HUDEP-2 (cell line): Measurements from ENCODE around the gene PITRM1.
"Not testable (repeated sequence)": the region's sequence is repeated elsewhere in the genome, so short reads cannot be mapped to it uniquely, and the experiment has no call there.

Source experiments
- DNase-seq, 76 experiments: peaks; one replicate each; lab custom pipeline; 2025; ENCODE audit not compliant: unreplicated experiment in 76 of 76; lab: John Stamatoyannopoulos, UW

The PITRM1 gene

DNA sequence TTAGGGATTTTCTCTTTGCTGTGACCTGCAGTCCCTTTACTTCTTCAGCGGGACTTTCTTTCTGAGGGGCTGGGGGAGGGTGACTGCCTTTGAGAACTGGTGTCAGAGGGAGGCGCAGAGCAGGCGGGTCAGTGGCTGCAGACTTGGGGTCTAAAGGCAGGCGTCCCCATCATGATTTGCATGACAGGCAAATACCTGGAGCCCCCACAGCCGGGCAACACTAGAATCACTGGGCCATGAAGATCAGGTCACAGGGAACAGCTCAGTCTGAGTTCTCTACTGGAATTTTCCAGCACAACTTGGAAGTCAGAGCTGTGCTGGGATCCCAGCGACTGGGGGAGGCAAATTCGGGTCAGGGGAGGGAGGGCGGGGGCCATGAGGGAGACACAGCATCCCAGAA, 29.2 kb upstream of the PITRM1 start:
- DNase-seq: no peak

DNA sequence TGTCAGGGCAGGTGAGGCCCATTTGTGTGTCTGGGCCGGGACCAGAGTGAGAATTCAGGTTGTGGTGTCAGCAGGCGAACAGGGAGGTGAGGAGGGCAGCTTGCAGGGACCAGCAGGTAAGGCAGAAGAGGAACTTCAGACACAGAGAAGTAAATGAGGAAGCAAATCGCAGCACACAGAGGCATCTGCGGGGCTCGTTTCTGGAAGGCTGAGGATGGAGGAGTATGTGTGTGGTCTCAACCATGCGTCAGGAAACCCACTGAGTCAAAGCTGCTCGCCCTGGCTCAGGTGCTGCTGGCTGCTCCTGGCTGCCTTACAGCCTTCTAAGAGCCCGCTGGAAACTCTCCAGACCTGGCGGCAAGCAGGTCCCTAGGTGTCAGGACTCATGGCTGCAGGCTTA, 26.9 kb upstream of the PITRM1 start:
- no peak for DNase-seq

DNA sequence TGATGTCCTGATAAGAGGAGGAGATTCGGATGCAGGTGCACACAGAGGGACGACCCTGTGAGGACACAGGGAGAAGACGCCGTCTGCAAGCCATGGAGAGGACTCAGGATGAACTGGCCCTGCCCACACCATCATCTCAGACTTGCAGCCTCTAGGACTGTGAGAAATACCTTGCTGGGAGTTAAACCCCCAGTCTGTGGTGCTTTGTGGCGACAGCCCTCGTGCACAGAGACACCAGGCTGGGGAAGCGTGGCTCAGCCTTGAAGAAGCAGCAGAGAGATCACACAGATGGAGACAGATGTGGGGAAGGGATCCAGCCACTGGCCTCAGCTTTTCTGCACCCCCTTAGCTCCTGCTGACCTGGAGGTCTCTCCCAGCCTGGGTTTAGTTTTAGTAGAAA, 26.3 kb upstream of the PITRM1 start:
- no peak for DNase-seq

DNA sequence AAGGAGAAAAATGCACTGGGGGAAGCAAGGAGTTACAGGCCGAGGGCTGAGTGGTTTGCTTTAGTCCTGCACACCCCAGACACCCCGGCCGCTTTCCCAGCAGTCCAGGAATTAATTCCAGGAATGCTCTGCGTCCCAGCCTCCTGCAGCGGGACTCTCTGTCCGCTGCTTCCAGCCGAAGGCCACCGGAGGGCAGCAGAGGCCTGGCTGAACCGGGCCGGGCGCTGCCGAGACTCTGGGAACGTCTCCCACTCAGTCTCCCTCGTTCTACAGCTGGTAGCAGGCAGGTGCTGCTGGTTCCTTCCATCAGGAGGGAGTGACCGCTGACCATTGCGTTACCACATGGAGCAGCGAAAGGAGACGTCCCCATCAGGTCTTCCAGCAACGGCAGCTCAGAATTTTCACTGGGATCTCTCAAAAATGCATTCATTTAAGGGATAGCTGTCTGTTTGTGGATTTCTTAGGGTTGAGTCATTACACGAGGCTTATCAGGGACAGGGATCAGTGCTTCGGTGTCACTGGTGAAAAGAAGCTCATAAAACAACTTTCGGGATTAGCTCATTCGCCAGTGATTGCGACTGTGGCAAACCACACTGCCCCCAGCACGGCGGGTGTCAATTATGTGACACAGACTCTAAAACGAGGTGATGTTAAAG, 24.9 kb upstream of the PITRM1 start:
- DNase-seq: peak in 25 of 76 experiments; percentile 2 to 46 (median 13)

DNA sequence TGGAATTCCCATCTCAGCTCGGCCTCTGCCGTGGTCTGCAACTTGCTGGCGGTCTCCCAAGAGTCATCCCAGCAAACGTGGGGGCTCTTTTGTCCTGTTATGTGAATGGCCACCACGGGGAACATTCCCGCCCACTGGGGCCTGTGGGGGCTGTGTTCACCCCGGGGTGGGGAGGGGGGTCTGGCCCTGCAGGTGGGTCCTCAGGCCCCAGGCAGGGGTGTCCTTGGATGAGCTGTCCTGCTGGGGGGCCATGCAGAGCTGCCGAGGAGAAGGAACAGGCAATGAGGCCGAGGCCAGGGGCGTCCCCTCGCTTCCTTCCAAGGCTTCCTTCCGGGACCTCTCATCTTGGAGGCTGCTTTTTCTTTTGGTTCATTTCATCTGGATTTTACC, 24.4 kb upstream of the PITRM1 start:
- no peak for DNase-seq

DNA sequence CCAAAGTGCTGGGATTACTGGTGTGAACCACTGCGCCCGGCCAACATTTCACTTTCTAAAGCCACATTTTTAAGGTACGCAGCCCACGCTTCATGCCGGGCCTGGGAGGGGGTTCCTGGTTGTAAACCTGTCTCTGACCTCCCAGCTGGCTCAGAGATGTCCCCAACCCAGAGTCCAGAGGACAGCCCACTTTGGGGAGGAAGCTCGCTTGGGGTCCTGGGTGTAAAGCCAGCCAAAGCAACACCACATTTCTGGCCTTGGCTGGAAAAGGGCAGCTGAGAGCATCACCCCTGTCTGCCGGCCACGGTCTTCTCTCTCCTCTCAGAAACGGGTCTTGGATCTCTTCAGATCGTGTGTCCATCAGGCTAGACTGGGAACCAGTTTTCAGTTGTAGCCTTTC, 23.9 kb upstream of the PITRM1 start:
- no peak for DNase-seq

DNA sequence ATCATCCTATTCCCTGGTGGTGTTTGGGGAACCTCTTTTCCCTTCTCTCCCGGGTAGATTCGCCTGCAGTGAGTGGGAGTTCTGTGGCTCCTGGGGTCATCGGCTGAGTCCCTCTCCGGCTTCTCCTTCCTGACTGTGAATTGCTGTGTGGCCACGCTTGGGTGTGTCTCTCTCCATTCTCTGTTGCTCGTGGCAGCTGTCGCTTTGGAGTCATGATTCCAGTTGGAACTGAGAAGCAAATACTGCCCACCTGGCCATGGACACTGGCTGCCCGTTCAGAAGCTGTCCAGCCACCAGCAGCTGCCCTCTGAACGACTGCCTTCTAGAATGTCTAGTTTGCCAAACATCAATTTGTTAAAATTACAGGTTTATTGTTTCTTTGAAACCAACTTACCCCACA, 23.1 kb upstream of the PITRM1 start:
- DNase-seq: no peak

DNA sequence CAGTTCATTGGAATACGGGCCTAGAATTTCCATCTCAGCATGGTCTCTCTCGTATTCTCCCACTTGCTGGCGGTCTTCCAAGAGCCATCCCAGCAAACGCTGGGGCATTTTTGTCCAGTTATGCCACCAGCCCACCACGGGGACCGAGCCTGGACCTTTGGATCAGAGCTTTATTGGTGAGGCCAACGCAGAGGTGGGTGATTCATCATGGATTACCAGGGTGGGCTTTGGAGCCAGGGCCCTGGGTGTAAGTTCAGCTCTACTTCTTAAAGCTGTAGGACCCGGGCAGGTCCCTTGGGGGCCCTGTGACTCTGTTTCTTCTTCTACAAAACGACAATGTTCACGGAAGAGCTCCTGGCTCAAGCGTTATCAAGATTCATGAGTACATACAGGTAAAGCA, 22.7 kb upstream of the PITRM1 start:
- DNase-seq: no peak

DNA sequence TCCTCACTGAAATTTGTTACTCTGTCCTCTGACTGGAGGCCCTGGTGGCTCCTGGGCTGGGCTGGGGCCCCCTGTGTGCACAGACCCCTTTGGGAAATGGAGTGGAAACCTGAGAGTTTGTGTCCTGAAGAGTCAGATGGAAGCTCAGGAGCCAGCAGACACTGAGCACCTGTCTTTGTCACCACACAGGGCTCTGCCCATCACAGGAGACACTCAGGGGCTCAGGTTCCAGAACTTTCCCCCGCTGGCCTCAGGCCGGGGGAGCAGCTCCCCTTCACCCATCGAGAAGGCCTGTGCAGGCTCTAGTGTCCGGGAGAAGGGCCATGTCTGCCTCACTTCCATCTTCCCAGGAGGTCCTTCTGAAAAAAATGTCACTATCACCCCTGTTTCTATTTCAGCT, 22.3 kb upstream of the PITRM1 start:
- DNase-seq: no peak

DNA sequence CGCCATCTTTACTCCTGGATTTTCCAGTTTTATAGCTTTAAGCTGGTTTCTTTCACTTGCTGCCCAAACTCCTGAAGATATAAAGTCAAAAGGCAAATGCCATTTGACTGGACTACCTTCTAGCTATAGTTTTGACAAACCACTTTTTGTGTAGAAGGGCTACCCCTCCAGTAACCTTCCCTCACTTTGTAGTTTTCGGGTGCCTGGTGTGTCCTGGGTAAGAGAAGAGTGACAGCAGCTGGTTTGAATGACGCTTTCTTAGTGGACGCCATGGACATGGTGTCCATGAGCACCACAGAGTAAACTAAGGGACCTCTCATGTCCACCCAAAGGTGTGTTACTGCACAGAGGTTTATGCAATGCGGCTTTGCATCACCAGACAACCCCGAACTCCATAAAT, 21.2 kb upstream of the PITRM1 start:
- DNase-seq: no peak

DNA sequence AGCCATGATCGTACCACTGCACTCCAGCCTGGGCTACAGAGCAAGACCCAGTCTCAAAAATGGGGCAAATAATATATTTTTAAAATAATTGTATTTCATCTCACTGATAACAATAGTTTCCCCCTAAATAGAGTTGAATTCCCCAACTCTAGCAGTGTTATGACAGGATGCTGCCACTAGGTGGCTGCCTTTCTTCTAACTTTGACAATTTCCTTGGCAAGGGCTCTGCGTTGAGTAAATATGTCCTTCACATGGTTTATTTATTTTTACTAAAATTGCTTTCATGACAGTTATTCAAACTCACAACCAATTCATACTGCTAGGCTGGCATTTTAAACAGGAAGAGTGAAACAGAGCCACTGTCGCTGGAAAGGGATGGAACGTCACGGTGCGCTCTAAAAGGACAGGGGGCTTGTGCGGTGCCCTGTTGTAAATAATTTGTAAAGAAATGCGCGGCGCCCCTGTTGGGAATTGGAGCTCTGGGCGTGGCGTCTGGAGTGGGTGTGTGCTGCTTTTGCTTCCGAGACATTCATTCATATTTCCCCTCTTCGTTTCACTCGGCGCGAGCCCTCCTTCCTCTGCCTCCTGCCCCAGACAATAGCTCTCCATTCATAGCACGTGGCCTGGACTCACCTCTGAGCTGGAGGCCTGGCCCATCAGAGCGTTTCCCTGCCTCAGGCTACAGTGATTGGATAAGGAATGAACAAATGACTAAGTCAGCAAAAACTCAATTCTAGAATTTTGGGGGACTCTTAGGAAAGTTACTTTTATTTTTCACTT, 20.5 kb upstream of the PITRM1 start:
- DNase-seq: peak in 17 of 76 experiments; percentile 1 to 30 (median 8)

DNA sequence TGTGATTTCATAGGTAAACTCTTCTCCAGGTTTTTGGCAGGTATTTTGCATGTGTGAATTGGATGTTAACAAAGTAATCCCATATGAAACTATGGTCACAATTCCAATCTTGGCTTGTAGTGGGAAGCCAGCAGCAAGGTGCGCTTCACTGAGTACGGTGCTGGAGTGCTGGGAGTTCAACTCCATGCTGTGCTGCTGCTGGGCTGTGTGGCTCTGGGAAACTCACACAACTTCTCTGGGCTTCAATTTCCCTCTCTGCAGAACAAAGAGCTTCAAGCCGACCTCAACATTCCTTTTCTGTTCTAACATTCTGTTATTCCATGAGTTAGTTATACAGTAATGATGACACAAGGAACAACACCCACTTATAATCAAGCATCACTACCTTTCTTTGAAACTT, 18.2 kb upstream of the PITRM1 start:
- no peak for DNase-seq

DNA sequence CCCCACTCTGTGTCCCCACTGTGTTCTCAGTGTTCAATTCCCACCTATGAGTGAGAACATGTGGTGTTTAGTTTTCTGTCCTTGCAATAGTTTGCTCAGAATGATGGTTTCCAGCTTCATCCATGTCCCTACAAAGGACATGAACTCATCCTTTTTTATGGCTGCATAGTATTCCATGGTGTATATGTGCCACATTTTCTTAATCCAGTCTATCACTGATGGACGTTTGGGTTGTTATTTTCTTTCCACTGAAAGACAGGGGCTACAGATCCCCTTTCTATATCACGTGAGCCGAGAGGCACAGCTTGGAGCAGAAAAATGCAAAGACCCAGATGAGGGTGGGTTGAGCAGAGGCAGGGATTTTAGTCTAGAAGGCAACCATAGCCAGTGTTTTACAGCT, 14.6 kb upstream of the PITRM1 start:
- not testable (repeated sequence) for DNase-seq

DNA sequence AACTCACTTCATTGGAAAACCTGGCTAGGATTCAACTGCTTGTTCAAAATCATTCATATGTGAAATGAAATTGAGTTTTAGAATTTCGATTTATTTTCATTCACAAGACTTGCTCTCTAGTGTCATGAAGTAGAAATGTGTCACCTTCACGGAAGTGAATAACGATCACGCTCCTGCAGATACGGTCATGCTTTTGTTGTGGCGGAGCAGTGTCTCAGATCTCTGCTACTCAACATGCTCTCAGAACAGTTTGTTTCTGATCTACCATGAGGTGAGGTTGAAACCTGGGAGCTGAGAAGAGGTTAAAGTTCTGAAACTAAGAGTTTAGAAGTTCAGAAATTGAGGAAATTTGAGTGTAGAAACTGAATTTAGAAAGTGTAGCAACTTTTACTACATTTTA, 13.8 kb upstream of the PITRM1 start:
- DNase-seq: no peak

DNA sequence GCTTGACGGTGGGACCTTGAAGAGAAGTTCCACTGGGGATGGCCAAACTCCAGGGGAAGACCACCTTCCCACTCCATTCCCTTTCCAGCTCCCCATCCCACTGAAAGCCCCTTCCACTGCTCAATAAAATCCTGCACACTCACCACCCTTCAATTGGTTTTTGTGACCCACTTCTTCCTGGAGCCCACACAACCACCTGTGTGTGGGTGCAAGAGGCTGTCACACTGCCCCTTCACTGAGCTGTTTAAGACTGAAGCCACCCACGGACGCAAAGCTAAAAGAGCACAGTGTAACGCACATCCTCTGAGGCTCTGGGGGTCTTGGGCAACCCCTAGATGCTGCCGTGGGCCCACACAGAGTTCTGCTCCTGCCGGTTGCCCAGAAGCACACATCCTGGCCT, 12.8 kb upstream of the PITRM1 start:
- no peak for DNase-seq

DNA sequence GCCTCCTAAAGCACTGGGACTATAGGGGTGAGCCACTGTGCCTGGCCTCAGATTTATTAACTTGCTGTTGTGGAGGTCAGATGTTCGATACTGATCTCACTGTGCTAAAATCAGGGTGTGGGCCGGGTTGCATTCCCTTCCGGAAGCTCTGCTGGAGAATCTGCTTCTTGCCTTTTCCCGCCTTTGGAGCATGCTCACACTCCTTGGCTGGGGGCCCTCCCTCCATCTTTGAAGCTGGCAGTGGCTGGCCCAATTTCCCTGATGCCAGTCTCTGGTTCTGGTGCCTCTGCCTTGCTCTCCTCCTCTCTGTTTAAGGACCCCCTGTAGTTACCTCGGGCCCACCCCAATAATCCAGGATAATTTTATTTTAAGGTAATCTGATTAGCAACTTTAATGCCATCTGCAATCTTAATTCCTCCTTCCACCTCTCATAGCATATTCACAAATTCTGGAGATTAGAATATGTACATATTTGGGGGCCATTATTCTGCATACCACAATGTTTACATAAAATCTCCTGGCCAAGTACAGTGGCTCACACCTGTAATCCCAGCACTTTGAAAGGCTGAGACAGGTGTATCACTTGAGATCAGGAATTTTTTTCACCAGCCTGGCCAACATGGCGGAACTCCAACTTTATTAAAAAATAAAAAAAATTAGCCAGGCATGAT, 7.9 kb upstream of the PITRM1 start:
- no peak for DNase-seq

DNA sequence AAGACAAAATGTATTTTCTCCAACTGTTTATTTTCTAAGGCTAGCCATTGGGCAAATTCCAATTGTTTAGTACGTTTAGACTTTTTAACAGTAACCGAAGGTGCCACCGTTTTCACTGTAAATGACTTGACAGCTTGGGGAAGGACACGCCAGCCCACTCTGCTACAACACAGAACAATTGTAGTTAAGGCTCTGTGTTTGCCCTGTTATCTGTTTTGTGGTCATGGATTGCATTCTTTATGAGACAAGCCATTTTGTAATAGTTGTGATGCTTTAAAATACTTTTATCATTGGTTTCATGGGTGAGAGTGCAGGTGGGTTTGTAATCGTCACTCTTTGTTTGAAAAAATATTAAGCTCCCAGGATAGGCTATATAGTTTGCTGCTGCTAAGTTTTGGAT, 6.6 kb upstream of the PITRM1 start:
- DNase-seq: no peak

DNA sequence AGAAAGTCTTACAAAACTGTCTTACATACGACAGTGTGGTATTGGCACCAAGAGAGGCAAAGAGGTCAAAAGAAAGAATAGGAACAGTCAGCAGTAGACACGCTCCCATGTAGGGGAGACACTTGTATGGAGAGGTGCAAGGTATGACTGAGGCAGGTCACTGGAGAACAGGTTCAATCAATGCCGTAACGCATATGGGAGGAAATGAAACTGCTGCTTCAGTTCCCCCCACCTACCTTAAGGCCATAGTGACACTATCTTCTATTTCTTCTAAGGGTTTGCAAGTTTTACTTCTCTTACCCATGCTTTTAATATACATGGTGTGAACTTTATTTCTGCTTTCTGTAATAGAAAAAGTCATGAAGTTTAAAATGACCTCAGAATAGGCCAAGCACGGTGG, 5.5 kb upstream of the PITRM1 start:
- no peak for DNase-seq

DNA sequence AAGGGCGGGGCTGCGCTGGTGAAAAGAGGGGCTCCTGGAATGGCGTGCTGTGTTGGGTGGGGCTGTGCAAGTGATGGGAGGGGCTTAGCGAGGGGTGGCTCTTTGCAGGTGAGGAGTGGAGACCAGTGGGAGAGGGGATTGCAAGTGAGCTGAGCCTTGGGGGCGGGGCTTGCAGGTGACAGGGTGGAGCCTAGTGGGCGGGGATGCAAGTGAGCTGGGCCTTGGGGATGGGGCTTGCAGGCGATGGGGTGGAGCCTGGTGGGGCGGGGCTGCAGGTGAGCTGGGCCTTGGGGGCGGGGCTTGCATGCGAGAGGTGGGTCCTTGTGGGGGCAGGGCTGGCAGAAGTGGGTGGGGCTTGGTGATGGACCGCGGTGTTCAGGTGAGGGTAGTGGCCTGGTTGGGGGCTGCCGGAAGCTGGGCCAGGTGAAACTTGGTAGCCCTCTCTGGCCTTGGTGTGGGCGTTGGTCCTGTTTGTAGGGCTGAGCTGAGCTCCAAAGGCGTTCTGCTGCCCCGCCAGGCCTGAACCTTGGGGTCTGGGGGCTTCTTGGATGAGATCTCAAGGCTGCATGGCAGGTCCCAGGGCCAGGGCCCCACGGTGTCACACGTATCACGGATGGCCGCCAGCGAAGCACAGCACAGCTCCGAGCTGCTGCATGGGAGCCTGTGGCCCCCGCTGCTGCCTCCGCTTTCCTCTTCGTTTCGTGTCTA, 743 bp upstream of the PITRM1 start:
- DNase-seq: peak in 22 of 76 experiments; percentile 36 to 84 (median 69)

DNA sequence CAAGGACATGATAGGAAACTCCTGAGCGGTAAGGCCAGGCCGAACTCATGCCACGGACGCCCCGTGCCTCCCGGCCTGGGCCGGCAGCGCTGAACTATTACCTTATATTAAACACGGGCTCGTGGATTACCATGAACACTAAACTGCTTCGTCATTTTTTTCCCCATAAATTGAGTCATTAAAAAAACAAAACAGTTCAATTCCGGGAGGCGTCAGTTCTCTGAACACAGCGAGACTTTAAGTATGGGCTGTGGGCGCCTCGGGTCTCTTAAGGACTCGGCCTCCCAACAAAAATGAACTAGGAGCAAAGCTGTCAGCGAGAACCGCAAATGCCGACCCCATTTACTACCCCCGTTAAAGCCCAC, 519 bp downstream of the PITRM1 start:
- DNase-seq: peak in 10 of 76 experiments; percentile 5 to 50 (median 21)

DNA sequence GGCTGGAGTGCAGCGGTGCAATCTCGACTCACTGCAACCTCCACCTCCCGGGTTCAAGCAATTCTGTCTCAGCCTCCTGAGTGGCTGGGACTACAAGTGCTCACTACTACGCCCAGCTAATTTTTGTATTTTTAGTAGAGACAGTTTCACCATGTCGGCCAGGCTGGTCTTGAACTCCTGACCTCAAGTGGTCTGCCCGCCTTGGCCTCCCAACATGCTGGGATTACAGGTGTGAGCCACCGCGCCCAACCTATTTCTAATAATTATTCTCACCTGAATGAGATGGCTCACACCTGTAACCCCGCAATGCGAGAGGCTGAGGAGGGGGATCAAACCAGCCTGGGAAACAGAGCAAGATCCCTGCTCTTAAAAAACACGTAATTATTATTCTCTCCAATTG, 1.1 kb downstream of the PITRM1 start:
- DNase-seq: not testable (repeated sequence)
